Measurements from ENCODE around the gene PEX6. TPM values are rescaled to one million over a fixed set of nuclear protein-coding genes. Genes with fewer than 3 reads are reported as not detected.
A peak's percentile ranks its signal among the peaks of the same experiment; 100 is the strongest.

The PEX6 gene
- total RNA-seq, 1 experiment from 2014 or later: 21.2 TPM

DNA sequence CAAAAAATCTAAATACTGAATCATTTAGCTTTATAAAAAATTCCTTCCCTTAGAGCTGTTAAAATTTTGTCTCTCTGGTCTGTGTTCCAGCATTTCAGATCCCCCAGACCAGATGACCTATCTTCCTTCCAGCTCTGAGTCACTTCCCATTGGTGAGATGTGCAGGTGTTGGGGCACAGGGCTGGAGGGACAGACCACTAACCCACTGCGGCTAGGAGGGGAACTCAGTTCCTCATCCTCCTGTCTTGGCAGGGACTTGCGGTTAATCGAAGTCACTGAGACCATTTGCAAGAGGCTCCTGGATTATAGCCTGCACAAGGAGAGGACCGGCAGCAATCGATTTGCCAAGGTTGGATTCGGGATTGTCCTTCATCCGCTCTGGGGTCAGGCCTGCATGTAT is 43.7 kb downstream of the PEX6 start:
- DNase-seq (ENCODE audit: low read depth): no peak

DNA sequence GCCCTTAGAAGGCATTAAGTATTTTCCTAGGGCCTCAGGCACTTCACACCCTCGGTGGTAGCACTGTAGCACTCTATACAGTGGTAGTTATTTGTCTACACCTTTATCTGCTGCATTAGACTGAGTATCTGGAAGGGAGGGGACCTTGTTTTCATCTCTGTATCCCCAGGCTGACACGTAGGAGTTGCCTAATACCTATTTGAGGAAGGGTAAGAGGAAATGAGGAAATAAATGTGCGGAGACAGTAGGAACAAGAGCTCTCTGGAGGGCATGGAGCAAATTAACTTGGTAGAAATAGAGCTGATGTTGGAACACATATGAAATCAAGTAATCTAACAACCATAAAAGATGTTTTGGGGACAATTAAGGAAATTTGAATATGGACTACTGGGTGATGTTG is 45.8 kb downstream of the PEX6 start:
- no peak for DNase-seq (ENCODE audit: low read depth)

DNA sequence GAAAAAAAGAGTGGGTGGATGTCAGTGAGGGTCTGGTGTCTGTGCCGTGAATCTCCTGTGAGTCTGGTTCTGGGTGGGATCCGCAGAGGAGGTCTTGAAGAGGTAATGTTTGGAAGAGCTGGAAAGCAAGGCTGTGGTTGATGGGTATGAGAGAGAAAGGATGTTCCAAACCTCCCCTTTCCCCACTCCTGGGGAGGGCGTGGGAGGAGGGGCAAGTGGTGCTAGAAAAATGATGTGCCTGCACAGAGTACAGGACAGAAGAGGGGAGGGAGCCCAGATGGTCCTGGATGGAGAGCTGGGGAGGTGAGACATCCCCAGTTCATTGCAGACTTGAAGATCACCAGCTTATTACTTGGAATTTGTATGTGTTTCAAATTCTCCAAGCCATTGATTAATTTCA is 46.6 kb downstream of the PEX6 start:
- DNase-seq (ENCODE audit: low read depth): no peak

GRCh38 chr6:42929821-42930360 is 49.1 kb downstream of the PEX6 start:
- peak; percentile 77 for DNase-seq (ENCODE audit: low read depth)

GRCh38 chr6:42928986-42929820 is 49.8 kb downstream of the PEX6 start, which contains the start of gene CNPY3:
TSS of gene CNPY3 (plus strand) at chr6:42929480. CDS start at chr6:42929571, 91 bp downstream.
- DNase-seq (ENCODE audit: low read depth): peak; percentile 100

GRCh38 chr6:42925248-42925857 is 53.6 kb downstream of the PEX6 start:
- DNase-seq (ENCODE audit: low read depth): no peak

- DNase-seq (ENCODE audit: low read depth): peak; percentile 36
Observed at GRCh38 chr6:42923666-42924065, 55.3 kb downstream of the PEX6 start.

GRCh38 chr6:42921801-42922200 is 57.2 kb downstream of the PEX6 start:
- no peak for DNase-seq (ENCODE audit: low read depth)

- no peak for DNase-seq (ENCODE audit: low read depth)
Observed at GRCh38 chr6:42916288-42916687, 62.7 kb downstream of the PEX6 start.

DNA sequence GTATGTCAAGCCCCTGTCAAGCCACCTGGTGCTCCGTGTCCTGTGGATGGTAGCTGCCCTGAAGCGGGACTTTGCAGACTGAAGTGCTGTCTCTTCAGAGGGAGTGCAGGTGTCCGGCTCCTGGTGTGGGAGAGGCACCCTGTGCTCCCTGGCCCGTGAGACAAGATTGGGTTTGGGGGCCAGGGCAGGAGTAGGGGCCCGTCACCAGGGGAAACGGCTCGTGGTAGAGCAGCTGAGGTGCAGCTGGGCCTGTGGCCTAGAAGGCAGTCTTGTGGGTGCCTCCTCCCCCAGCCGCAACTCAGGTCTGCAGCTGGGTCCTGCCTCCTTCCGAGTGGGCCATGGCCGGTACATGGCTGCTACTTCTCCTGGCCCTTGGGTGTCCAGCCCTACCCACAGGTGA is 63.2 kb downstream of the PEX6 start, which contains the start of gene PTCRA:
TSS of gene PTCRA (plus strand) at position 322 of the 400 bp plus-strand sequence. CDS start at position 339, 17 bp downstream.
- DNase-seq (ENCODE audit: low read depth): no peak

DNA sequence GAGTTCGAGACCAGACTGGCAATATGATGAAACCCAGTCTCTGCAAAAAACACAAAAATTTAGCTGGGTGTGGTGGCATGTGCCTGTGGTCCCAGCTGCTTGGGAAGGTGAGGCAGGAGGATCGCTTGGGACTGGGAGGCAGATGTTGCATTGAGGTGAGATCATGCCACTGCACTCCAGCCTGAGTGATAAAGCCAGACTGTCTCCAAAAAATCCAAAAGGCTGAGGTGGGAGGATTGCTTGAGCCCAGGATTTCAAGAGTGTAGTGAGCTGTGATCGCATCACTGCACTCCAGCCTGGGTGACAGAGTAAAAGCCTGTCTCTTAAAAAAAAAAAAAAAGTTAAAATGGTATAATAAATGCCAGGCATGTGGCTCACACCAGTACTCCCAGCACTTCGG is 64.4 kb downstream of the PEX6 start:
- DNase-seq (ENCODE audit: low read depth): no peak

Other genes starting within 250 kb of the PEX6 start
- gene TBCC, start 233.1 kb downstream of the PEX6 start, total RNA-seq (2014; rRNA removed; shearing (Covaris generic)): 44.9 and 51.8 TPM in 2 replicates
- gene BICRAL, start 197.1 kb downstream of the PEX6 start, total RNA-seq (2014; rRNA removed; shearing (Covaris generic)): 3.4 and 4.9 TPM in 2 replicates
- gene RPL7L1, start 99.6 kb downstream of the PEX6 start, total RNA-seq (2014; rRNA removed; shearing (Covaris generic)): 139 and 142 TPM in 2 replicates
- gene PTCRA, start 63.1 kb downstream of the PEX6 start, total RNA-seq (2014; rRNA removed; shearing (Covaris generic)): not detected in 2 replicates
- gene CNPY3, start 49.7 kb downstream of the PEX6 start, total RNA-seq (2014; rRNA removed; shearing (Covaris generic)): 39.9 and 45.3 TPM in 2 replicates
- not detected in 2 replicates for gene GNMT, start 18.4 kb downstream of the PEX6 start, total RNA-seq (2014; rRNA removed; shearing (Covaris generic))
- gene PPP2R5D, start 5.4 kb upstream of the PEX6 start, total RNA-seq (2014; rRNA removed; shearing (Covaris generic)): 37.2 and 43.5 TPM in 2 replicates
- gene MEA1, start 34.8 kb upstream of the PEX6 start, total RNA-seq (2014; rRNA removed; shearing (Covaris generic)): 98.7 and 127 TPM in 2 replicates
- 119 and 133 TPM in 2 replicates for gene KLHDC3, start 35.1 kb upstream of the PEX6 start, total RNA-seq (2014; rRNA removed; shearing (Covaris generic))
- 134 and 137 TPM in 2 replicates for gene RRP36, start 42.4 kb upstream of the PEX6 start, total RNA-seq (2014; rRNA removed; shearing (Covaris generic))
- gene CUL7, start 74.7 kb upstream of the PEX6 start, total RNA-seq (2014; rRNA removed; shearing (Covaris generic)): 19.4 and 19.6 TPM in 2 replicates
- gene MRPL2, start 80.3 kb upstream of the PEX6 start, total RNA-seq (2014; rRNA removed; shearing (Covaris generic)): 32.5 and 54.0 TPM in 2 replicates
- 9.4 and 10.7 TPM in 2 replicates for gene KLC4, start 80.5 kb upstream of the PEX6 start, total RNA-seq (2014; rRNA removed; shearing (Covaris generic))
- 35.8 and 38.2 TPM in 2 replicates for gene PTK7, start 97.1 kb upstream of the PEX6 start, total RNA-seq (2014; rRNA removed; shearing (Covaris generic))
- gene SRF, start 192.1 kb upstream of the PEX6 start, total RNA-seq (2014; rRNA removed; shearing (Covaris generic)): 32.8 and 35.5 TPM in 2 replicates
- gene CUL9, start 203.0 kb upstream of the PEX6 start, total RNA-seq (2014; rRNA removed; shearing (Covaris generic)): 15.2 and 22.1 TPM in 2 replicates

Measured in HT1080 (cell line).